HFFc6 (cell line): ENCODE measurements around the gene GSTCD. TPM values are rescaled to one million over a fixed set of nuclear protein-coding genes. Genes with fewer than 3 reads are reported as not detected.

ENCODE experiments used
- DNase-seq: peaks from one replicate; pipeline ENCODE4 v3.0.0-alpha.2; 2018
- H3K27ac Mint-ChIP-seq: 2 replicates; pipeline ENCODE4 v1.8.0; 2020; ENCODE audit warnings: mild to moderate bottlenecking, mixed read lengths
- H3K27me3 Mint-ChIP-seq: 2 replicates; pipeline ENCODE4 v1.8.0; 2021; ENCODE audit warnings: mild to moderate bottlenecking, moderate library complexity, mixed read lengths; ENCODE audit not compliant: insufficient read depth
- H3K36me3 Mint-ChIP-seq: 2 replicates; pipeline ENCODE4 v1.8.0; 2021; ENCODE audit warnings: low read depth, mixed read lengths
- H3K4me1 Mint-ChIP-seq: 2 replicates; pipeline ENCODE4 v1.8.0; 2020; ENCODE audit warnings: low read depth, mixed read lengths
- H3K4me3 Mint-ChIP-seq: 2 replicates; pipeline ENCODE4 v1.8.0; 2020; ENCODE audit warnings: mild to moderate bottlenecking, moderate library complexity, mixed read lengths
- H3K9me3 Mint-ChIP-seq: 2 replicates; pipeline ENCODE4 v1.8.0; 2020; ENCODE audit warnings: mild to moderate bottlenecking, mixed read lengths
- total RNA-seq, 6 experiments: library from RNA; stranded (reverse); fragmentation: NEBNext Ultra II Directional; extraction: Animal tissue kit (Norgen Biotek cat#: 25700); gene quantifications; 2 replicates in 1 of 6; 3 replicates in 5 of 6; pipeline ENCODE4 v1.2.3, GENCODE V29; 2021
- TF ChIP-seq, protein P1 (sequence below): fragments of 200-600 bp; sonication (generic); IDR thresholded peaks from 2 replicates; pipeline ENCODE4 v1.5.0; 2021; ENCODE audit warnings: antibody characterized with exemption, mild to moderate bottlenecking

GSTCD gene
- total RNA-seq, 6 experiments from 2014 or later, result 5.8 to 12.3 (median 9.7) TPM

- no peaks in the 10 kb centered on the region for H3K4me1 Mint-ChIP-seq
- DNase-seq, result no peak
- no peaks in the 10 kb centered on the region for H3K9me3 Mint-ChIP-seq
- no peak overlapping the region for H3K4me3 Mint-ChIP-seq
- no peaks in the 10 kb centered on the region for H3K36me3 Mint-ChIP-seq
- TF ChIP-seq, protein P1, sequence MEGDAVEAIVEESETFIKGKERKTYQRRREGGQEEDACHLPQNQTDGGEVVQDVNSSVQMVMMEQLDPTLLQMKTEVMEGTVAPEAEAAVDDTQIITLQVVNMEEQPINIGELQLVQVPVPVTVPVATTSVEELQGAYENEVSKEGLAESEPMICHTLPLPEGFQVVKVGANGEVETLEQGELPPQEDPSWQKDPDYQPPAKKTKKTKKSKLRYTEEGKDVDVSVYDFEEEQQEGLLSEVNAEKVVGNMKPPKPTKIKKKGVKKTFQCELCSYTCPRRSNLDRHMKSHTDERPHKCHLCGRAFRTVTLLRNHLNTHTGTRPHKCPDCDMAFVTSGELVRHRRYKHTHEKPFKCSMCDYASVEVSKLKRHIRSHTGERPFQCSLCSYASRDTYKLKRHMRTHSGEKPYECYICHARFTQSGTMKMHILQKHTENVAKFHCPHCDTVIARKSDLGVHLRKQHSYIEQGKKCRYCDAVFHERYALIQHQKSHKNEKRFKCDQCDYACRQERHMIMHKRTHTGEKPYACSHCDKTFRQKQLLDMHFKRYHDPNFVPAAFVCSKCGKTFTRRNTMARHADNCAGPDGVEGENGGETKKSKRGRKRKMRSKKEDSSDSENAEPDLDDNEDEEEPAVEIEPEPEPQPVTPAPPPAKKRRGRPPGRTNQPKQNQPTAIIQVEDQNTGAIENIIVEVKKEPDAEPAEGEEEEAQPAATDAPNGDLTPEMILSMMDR, result no peak
- H3K27me3 Mint-ChIP-seq, result peaks cover 6% of the 10 kb centered on the region; the same call in 1 of the 2 replicates
- H3K27ac Mint-ChIP-seq, result no peak overlapping the region
These were observed 37.9 kb upstream of the GSTCD start for GRCh38 chr4:105670684-105671083.

DNA sequence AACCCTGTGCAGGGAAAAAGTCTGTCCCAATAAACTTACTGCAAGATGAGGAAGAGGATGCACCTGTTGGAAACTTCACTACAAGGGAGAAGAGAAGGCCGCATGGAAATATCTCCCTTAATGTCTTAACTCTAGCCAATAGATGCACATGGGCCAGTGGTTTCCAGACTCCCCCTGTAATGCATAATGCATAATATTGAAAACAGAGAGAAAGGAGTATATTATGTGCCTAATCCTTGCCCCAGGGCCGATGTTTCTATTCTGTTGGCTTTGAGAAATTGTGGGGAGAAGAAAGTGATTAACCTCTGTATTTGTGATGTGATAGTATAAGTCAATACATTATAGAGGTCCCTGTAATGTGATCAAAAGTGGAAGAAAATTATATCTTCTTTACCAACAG is 37.3 kb upstream of the GSTCD start:
- H3K4me1 Mint-ChIP-seq, result no peaks in the 10 kb centered on the region
- no peak for DNase-seq
- no peak overlapping the region for H3K4me3 Mint-ChIP-seq
- H3K27me3 Mint-ChIP-seq, result peaks cover 6% of the 10 kb centered on the region; the same call in 1 of the 2 replicates
- no peaks in the 10 kb centered on the region for H3K9me3 Mint-ChIP-seq
- TF ChIP-seq, protein P1, result no peak
- no peaks in the 10 kb centered on the region for H3K36me3 Mint-ChIP-seq
- no peak overlapping the region for H3K27ac Mint-ChIP-seq

DNA sequence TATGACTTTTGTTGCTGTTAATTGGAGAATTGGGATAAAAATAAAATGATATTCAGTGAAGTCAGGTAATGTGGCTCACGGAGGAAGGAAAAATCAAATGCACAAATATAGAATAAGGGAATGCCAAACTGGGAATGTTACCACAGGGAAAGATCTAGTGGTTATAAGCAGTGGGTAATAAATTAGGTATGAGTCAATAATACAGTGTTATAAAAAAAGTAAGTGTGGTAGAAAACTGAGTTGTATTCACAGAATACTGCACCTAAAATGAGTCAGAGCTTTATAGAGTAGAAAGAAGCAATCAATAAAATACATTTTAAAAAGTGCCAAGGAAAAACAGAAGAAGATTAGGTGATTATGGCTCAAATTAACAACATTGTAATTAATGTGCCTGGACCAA is 34.6 kb upstream of the GSTCD start:
- Mint-ChIP-seq H3K27me3 (peaks cover 6% of the 10 kb centered on the region; the same call in 1 of the 2 replicates), H3K36me3 (no peaks in the 10 kb centered on the region), H3K9me3 (no peaks in the 10 kb centered on the region), H3K4me3 (no peak overlapping the region), H3K27ac (no peak overlapping the region), H3K4me1 (peaks cover 3% of the 10 kb centered on the region; the same call in 1 of the 2 replicates)
- DNase-seq, result no peak
- TF ChIP-seq, protein P1, result no peak

GRCh38 chr4:105677709-105678108 is 30.9 kb upstream of the GSTCD start:
- Mint-ChIP-seq H3K4me3 (no peak overlapping the region), H3K9me3 (no peaks in the 10 kb centered on the region), H3K27ac (no peak overlapping the region), H3K4me1 (peaks cover 13% of the 10 kb centered on the region; the same call in 1 of the 2 replicates), H3K36me3 (peaks cover 10% of the 10 kb centered on the region; the same call in 1 of the 2 replicates), H3K27me3 (peaks cover 5% of the 10 kb centered on the region; the same call in 1 of the 2 replicates)
- no peak for DNase-seq
- TF ChIP-seq, protein P1, result no peak

GRCh38 chr4:105679186-105679585 is 29.4 kb upstream of the GSTCD start:
- TF ChIP-seq, protein P1, result no peak
- Mint-ChIP-seq H3K27ac (no peak overlapping the region), H3K9me3 (no peaks in the 10 kb centered on the region), H3K27me3 (peaks cover 2% of the 10 kb centered on the region; the same call in 1 of the 2 replicates), H3K4me1 (peaks cover 13% of the 10 kb centered on the region; the same call in 1 of the 2 replicates), H3K4me3 (no peak overlapping the region), H3K36me3 (peaks cover 14% of the 10 kb centered on the region; the same call in 1 of the 2 replicates)
- DNase-seq, result peak; percentile 14
